CD4-positive, CD25-positive, alpha-beta regulatory T cell (primary cell): ENCODE measurements around the gene FAM98A. TPM values are rescaled to one million over a fixed set of nuclear protein-coding genes. Genes with fewer than 3 reads are reported as not detected.

Experiments used
- ATAC-seq, 2 donors: fragments of 150-1000 bp; cut with Tn5 transposase; one replicate each; pipeline ENCODE4 v1.10.0; 2021; ENCODE audit warnings: low read depth in 2 of 2, moderate number of reproducible peaks in 2 of 2, moderate library complexity in 1 of 2
- DNase-seq, 3 donors: peaks; one replicate each; pipeline versions ENCODE4 v3.0.0 to v3.0.0-alpha.2; 2012 to 2022; ENCODE audit warnings: mixed read lengths in 1 of 3
- H3K27ac ChIP-seq: one replicate; pipeline ENCODE4 v1.7.0; 2013; ENCODE audit warnings: mild to moderate bottlenecking, low read length; ENCODE audit not compliant: insufficient read depth, poor library complexity, severe bottlenecking
- H3K27me3 ChIP-seq: one replicate; pipeline ENCODE4 v1.7.0; 2013; ENCODE audit warnings: low read length; ENCODE audit not compliant: control insufficient read depth, insufficient read depth
- H3K36me3 ChIP-seq: one replicate; pipeline ENCODE4 v1.7.0; 2013; ENCODE audit warnings: mild to moderate bottlenecking, low read length, moderate library complexity; ENCODE audit not compliant: control insufficient read depth, insufficient read depth
- H3K4me1 ChIP-seq: 2 replicates; pipeline ENCODE4 v1.7.0; 2013; ENCODE audit warnings: mild to moderate bottlenecking, low read length; ENCODE audit not compliant: insufficient read depth, control insufficient read depth, poor library complexity, severe bottlenecking
- H3K4me3 ChIP-seq: one replicate; pipeline ENCODE4 v1.7.0; 2013; ENCODE audit warnings: low read depth, mild to moderate bottlenecking, low read length, moderate library complexity
- H3K9me3 ChIP-seq, 2 experiments: 1 replicate in 1 of 2; 2 replicates in 1 of 2; pipeline ENCODE4 v1.7.0; 2013; ENCODE audit warnings: low read length in 2 of 2, mild to moderate bottlenecking in 1 of 2, moderate library complexity in 1 of 2; ENCODE audit not compliant: control insufficient read depth in 2 of 2
- H3K27ac Mint-ChIP-seq, 3 donors: one replicate each; pipeline ENCODE4 v1.8.0; 2020 to 2022; ENCODE audit warnings: mild to moderate bottlenecking in 3 of 3, mixed read lengths in 3 of 3, moderate library complexity in 2 of 3
- H3K27me3 Mint-ChIP-seq: one replicate; pipeline ENCODE4 v1.8.0; 2022; ENCODE audit warnings: mild to moderate bottlenecking, mixed read lengths
- H3K36me3 Mint-ChIP-seq: one replicate; pipeline ENCODE4 v1.8.0; 2020; ENCODE audit warnings: mixed read lengths
- H3K4me1 Mint-ChIP-seq, 4 donors: one replicate each; pipeline ENCODE4 v1.8.0; 2020 to 2022; ENCODE audit warnings: mixed read lengths in 4 of 4, mild to moderate bottlenecking in 1 of 4
- H3K4me3 Mint-ChIP-seq, 4 donors: one replicate each; pipeline ENCODE4 v1.8.0; 2020 to 2022; ENCODE audit warnings: mild to moderate bottlenecking in 4 of 4, mixed read lengths in 4 of 4, moderate library complexity in 3 of 4
- H3K9me3 Mint-ChIP-seq, 7 donors: one replicate each; pipeline ENCODE4 v1.8.0; 2020 to 2022; ENCODE audit warnings: mixed read lengths in 7 of 7, mild to moderate bottlenecking in 3 of 7, moderate library complexity in 2 of 7
- polyA plus RNA-seq, 4 donors: library from polyadenylated mRNA; unstranded; fragments of 300-500 nt; fragmentation: Illumina TruSeq; gene quantifications; one replicate each; pipeline ENCODE4 v1.2.3, GENCODE V29; 2021
- total RNA-seq: library from RNA; stranded (reverse); gene quantifications from one replicate; pipeline ENCODE4 v1.2.3, GENCODE V29; 2022

Gene FAM98A
- total and polyA plus RNA-seq, 5 donors from 2014 or later = 14.8 to 29.0 (median 19.5) TPM

DNA sequence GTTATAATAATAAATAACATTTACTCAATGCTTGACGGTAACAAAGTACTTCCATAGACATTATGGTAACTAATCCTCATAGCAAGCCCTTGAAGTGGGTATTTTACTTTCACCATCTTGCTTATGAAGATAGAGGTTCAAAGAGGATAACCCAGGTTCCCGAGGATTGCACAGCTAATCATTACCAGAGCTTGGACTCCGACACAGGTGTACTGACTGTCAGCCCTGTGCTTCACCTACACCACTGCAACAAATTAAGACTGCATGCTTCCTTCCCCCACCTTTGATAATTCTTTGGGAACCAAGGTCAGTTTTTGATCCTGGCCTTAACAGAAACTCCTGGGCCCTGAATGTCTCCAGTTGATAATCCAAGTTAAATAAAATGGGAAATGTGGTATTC is 48.9 kb downstream of the FAM98A start:
- ATAC-seq (no peak), DNase-seq (no peak)
- no peaks in the 10 kb centered on the region for H3K9me3 ChIP-seq
- Mint-ChIP-seq H3K36me3 (peaks cover 19% of the 10 kb centered on the region), H3K9me3 (peaks cover 0 to 3% (median 0%) of the 10 kb centered on the region in 7 donors), H3K27ac (no peak overlapping the region), H3K4me3 (no peak overlapping the region), H3K4me1 (no peaks in the 10 kb centered on the region), H3K27me3 (no peaks in the 10 kb centered on the region)
- no peaks in the 10 kb centered on the region for H3K4me1 ChIP-seq
- no peaks in the 10 kb centered on the region for H3K27me3 ChIP-seq
- H3K27ac ChIP-seq = no peak overlapping the region
- no peak overlapping the region for H3K4me3 ChIP-seq
- no peaks in the 10 kb centered on the region for H3K36me3 ChIP-seq

DNA sequence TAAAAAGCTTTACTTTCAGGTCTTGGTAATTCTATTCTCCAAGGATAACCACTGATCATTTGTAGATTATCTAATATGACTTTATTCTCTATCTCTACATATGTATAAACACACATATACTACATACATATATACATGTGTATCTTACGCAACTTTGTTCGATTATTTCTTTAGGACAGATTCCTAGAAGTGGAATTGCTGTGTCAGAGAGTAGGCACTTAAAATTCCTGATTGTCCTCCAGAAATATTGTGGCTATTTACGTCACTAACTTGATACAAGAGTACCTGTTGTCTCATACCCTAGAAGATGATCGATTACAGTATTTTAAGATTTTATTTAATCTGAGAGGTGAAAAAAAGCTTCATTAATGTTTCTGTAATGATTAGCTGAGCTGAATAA is 57.9 kb downstream of the FAM98A start:
- ATAC-seq = no peak
- Histone ChIP-seq H3K9me3 (no peaks in the 10 kb centered on the region), H3K36me3 (no peaks in the 10 kb centered on the region), H3K4me3 (no peak overlapping the region), H3K4me1 (no peaks in the 10 kb centered on the region), H3K27ac (no peak overlapping the region), H3K27me3 (no peaks in the 10 kb centered on the region)
- no peaks in the 10 kb centered on the region for H3K9me3 Mint-ChIP-seq
- H3K36me3 Mint-ChIP-seq = peaks cover 17% of the 10 kb centered on the region
- H3K27me3 Mint-ChIP-seq = no peaks in the 10 kb centered on the region
- H3K4me3 Mint-ChIP-seq = no peak overlapping the region
- no peak for DNase-seq
- no peaks in the 10 kb centered on the region for H3K4me1 Mint-ChIP-seq
- no peak overlapping the region for H3K27ac Mint-ChIP-seq

DNA sequence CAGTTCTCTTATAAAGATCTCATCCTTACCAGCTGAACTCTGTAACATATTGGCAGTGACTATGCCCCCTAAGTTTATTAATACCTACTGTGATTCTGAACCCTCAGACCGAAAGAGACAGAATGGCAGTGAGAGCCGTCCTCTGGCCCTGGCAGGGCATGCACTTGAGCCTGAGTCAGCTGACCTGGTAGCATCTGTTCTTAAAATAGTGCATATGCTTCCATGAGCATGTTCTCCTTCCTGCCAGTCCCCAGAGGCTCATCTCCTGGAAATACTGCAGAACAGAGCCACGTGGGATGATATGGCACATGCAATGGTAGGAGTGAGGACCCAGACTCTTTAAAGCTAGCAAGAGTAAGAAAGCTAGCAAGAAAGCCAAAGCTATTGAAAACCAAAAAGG is 63.7 kb downstream of the FAM98A start:
- H3K9me3 Mint-ChIP-seq = no peaks in the 10 kb centered on the region
- no peaks in the 10 kb centered on the region for H3K27me3 ChIP-seq
- no peak overlapping the region for H3K27ac Mint-ChIP-seq
- ATAC-seq = no peak
- no peaks in the 10 kb centered on the region for H3K9me3 ChIP-seq
- DNase-seq = no peak
- H3K36me3 Mint-ChIP-seq = peaks cover 14% of the 10 kb centered on the region
- H3K27me3 Mint-ChIP-seq = no peaks in the 10 kb centered on the region
- no peak overlapping the region for H3K4me3 Mint-ChIP-seq
- no peaks in the 10 kb centered on the region for H3K4me1 ChIP-seq
- H3K4me3 ChIP-seq = no peak overlapping the region
- H3K4me1 Mint-ChIP-seq = no peaks in the 10 kb centered on the region
- no peak overlapping the region for H3K27ac ChIP-seq
- H3K36me3 ChIP-seq = no peaks in the 10 kb centered on the region

Other genes starting within 250 kb of the FAM98A start
- 9.1 TPM for gene RASGRP3, start 122.7 kb downstream of the FAM98A start, total RNA-seq
- 1 to 10 TPM; 2.8 to 5.0 (median 4.4) TPM for gene RASGRP3, start 122.7 kb downstream of the FAM98A start, polyA plus RNA-seq